SJSA1 (cell line): ENCODE data around the gene RNF150. TPM values are rescaled to one million over a fixed set of nuclear protein-coding genes. Genes with fewer than 3 reads are reported as not detected.
A peak's percentile ranks its signal among the peaks of the same experiment; 100 is the strongest.

Source experiments
- DNase-seq, 2 experiments: peaks; one replicate each; pipeline ENCODE4 v3.0.0-alpha.2; 2015 to 2020; ENCODE audit warnings: low spot score in 2 of 2, low read depth in 1 of 2
- H3K27ac ChIP-seq: fragments of 250-450 bp; sonication (Bioruptor Pico); 2 replicates; pipeline ENCODE4 v1.5.1; 2020; ENCODE audit warnings: mild to moderate bottlenecking, moderate library complexity
- H3K27me3 ChIP-seq: fragments of 250-450 bp; sonication (Bioruptor Pico); replicated peaks from 2 replicates; pipeline ENCODE4 v1.5.1; 2020; ENCODE audit warnings: mild to moderate bottlenecking, moderate library complexity
- H3K36me3 ChIP-seq: fragments of 250-450 bp; sonication (Bioruptor Pico); 2 replicates; pipeline ENCODE4 v1.5.1; 2020; ENCODE audit warnings: mild to moderate bottlenecking
- H3K4me1 ChIP-seq: fragments of 250-450 bp; sonication (Bioruptor Pico); replicated peaks from 2 replicates; pipeline ENCODE4 v1.6.1; 2021; ENCODE audit warnings: mild to moderate bottlenecking
- H3K4me3 ChIP-seq: fragments of 250-450 bp; sonication (Bioruptor Pico); 2 replicates; pipeline ENCODE4 v1.5.1; 2020; ENCODE audit warnings: mild to moderate bottlenecking
- H3K9me3 ChIP-seq: fragments of 250-450 bp; sonication (Bioruptor Pico); replicated peaks from 2 replicates; pipeline ENCODE4 v1.5.1; 2020; ENCODE audit warnings: mild to moderate bottlenecking
- total RNA-seq: library from RNA; depleted of rRNA; stranded (reverse); fragments of >200 nt; shearing (Covaris generic); gene quantifications from 2 replicates; pipeline ENCODE4 v1.2.3, GENCODE V29; 2014

Gene RNF150
- total RNA-seq, 1 experiment from 2014 or later = 6.7 TPM

GRCh38 chr4:141047228-141047884 lies 85.9 kb downstream of the RNF150 start:
- Histone ChIP-seq H3K4me1 (peaks cover 20% of the 10 kb centered on the region), H3K4me3 (no peak overlapping the region), H3K36me3 (no peaks in the 10 kb centered on the region), H3K9me3 (no peaks in the 10 kb centered on the region), H3K27me3 (no peaks in the 10 kb centered on the region), H3K27ac (peak overlapping the region; percentile 36; the same call in 1 of the 2 replicates)
- peak in 1 of 2 experiments; percentile 24 for DNase-seq

- Histone ChIP-seq H3K36me3 (no peaks in the 10 kb centered on the region), H3K27me3 (no peaks in the 10 kb centered on the region), H3K4me3 (no peak overlapping the region), H3K9me3 (no peaks in the 10 kb centered on the region), H3K4me1 (peaks cover 23% of the 10 kb centered on the region), H3K27ac (peak overlapping the region; percentile 36)
- peak; percentile 77 to 80 for DNase-seq
These were observed 87.0 kb downstream of the RNF150 start for GRCh38 chr4:141046255-141046654.

- DNase-seq = no peak
- H3K36me3 ChIP-seq = no peaks in the 10 kb centered on the region
- H3K4me3 ChIP-seq = no peak overlapping the region
- no peak overlapping the region for H3K27ac ChIP-seq
- H3K4me1 ChIP-seq = peaks cover 27% of the 10 kb centered on the region
- H3K27me3 ChIP-seq = no peaks in the 10 kb centered on the region
- no peaks in the 10 kb centered on the region for H3K9me3 ChIP-seq
These were observed 87.4 kb downstream of the RNF150 start for GRCh38 chr4:141045848-141046247.

- Histone ChIP-seq H3K27me3 (no peaks in the 10 kb centered on the region), H3K36me3 (no peaks in the 10 kb centered on the region), H3K4me1 (peaks cover 13% of the 10 kb centered on the region), H3K4me3 (no peak overlapping the region), H3K9me3 (no peaks in the 10 kb centered on the region), H3K27ac (no peak overlapping the region)
- DNase-seq = peak in 1 of 2 experiments; percentile 65
These were observed 92.2 kb downstream of the RNF150 start for GRCh38 chr4:141041021-141041476.

- no peaks in the 10 kb centered on the region for H3K27me3 ChIP-seq
- H3K4me3 ChIP-seq = no peak overlapping the region
- H3K4me1 ChIP-seq = peaks cover 8% of the 10 kb centered on the region
- H3K27ac ChIP-seq = no peak overlapping the region
- H3K9me3 ChIP-seq = no peaks in the 10 kb centered on the region
- DNase-seq = no peak
- no peaks in the 10 kb centered on the region for H3K36me3 ChIP-seq
These were observed 94.1 kb downstream of the RNF150 start for GRCh38 chr4:141039156-141039555.

- no peak overlapping the region for H3K27ac ChIP-seq
- no peaks in the 10 kb centered on the region for H3K9me3 ChIP-seq
- no peak for DNase-seq
- no peaks in the 10 kb centered on the region for H3K27me3 ChIP-seq
- no peak overlapping the region for H3K4me3 ChIP-seq
- no peaks in the 10 kb centered on the region for H3K36me3 ChIP-seq
- peaks cover 8% of the 10 kb centered on the region for H3K4me1 ChIP-seq
These were observed 94.8 kb downstream of the RNF150 start for GRCh38 chr4:141038428-141038827.

GRCh38 chr4:141037446-141037845 lies 95.8 kb downstream of the RNF150 start:
- H3K27ac ChIP-seq = no peak overlapping the region
- DNase-seq = no peak
- no peaks in the 10 kb centered on the region for H3K36me3 ChIP-seq
- H3K4me1 ChIP-seq = peaks cover 8% of the 10 kb centered on the region
- H3K9me3 ChIP-seq = no peaks in the 10 kb centered on the region
- no peak overlapping the region for H3K4me3 ChIP-seq
- H3K27me3 ChIP-seq = no peaks in the 10 kb centered on the region

GRCh38 chr4:141036786-141037185 lies 96.5 kb downstream of the RNF150 start:
- no peak for DNase-seq
- Histone ChIP-seq H3K27ac (no peak overlapping the region), H3K27me3 (no peaks in the 10 kb centered on the region), H3K4me3 (no peak overlapping the region), H3K9me3 (no peaks in the 10 kb centered on the region), H3K4me1 (peaks cover 8% of the 10 kb centered on the region), H3K36me3 (no peaks in the 10 kb centered on the region)

- H3K36me3 ChIP-seq = no peaks in the 10 kb centered on the region
- H3K27ac ChIP-seq = no peak overlapping the region
- H3K27me3 ChIP-seq = no peaks in the 10 kb centered on the region
- DNase-seq = no peak
- no peaks in the 10 kb centered on the region for H3K9me3 ChIP-seq
- H3K4me3 ChIP-seq = no peak overlapping the region
- peaks cover under 1% of the 10 kb centered on the region for H3K4me1 ChIP-seq
These were observed 97.3 kb downstream of the RNF150 start for GRCh38 chr4:141035920-141036319.

GRCh38 chr4:141028024-141028529 lies 105.2 kb downstream of the RNF150 start:
- no peak for DNase-seq
- H3K4me3 ChIP-seq = no peak overlapping the region
- no peaks in the 10 kb centered on the region for H3K9me3 ChIP-seq
- no peaks in the 10 kb centered on the region for H3K27me3 ChIP-seq
- H3K4me1 ChIP-seq = peaks cover 5% of the 10 kb centered on the region; the same call in 1 of the 2 replicates
- H3K27ac ChIP-seq = no peak overlapping the region
- no peaks in the 10 kb centered on the region for H3K36me3 ChIP-seq

- Histone ChIP-seq H3K36me3 (no peaks in the 10 kb centered on the region), H3K4me3 (no peak overlapping the region), H3K9me3 (no peaks in the 10 kb centered on the region), H3K27ac (no peak overlapping the region), H3K27me3 (no peaks in the 10 kb centered on the region), H3K4me1 (peaks cover 5% of the 10 kb centered on the region; the same call in 1 of the 2 replicates)
- DNase-seq = no peak
These were observed 105.8 kb downstream of the RNF150 start for GRCh38 chr4:141027421-141027820.

GRCh38 chr4:141026900-141027299 lies 106.4 kb downstream of the RNF150 start:
- no peak overlapping the region for H3K27ac ChIP-seq
- H3K4me1 ChIP-seq = peaks cover 5% of the 10 kb centered on the region; the same call in 1 of the 2 replicates
- H3K36me3 ChIP-seq = no peaks in the 10 kb centered on the region
- no peak overlapping the region for H3K4me3 ChIP-seq
- H3K27me3 ChIP-seq = no peaks in the 10 kb centered on the region
- no peak for DNase-seq
- no peaks in the 10 kb centered on the region for H3K9me3 ChIP-seq

GRCh38 chr4:141023051-141023450 lies 110.2 kb downstream of the RNF150 start:
- Histone ChIP-seq H3K4me3 (no peak overlapping the region), H3K4me1 (peaks cover 15% of the 10 kb centered on the region), H3K36me3 (no peaks in the 10 kb centered on the region), H3K27ac (no peak overlapping the region), H3K9me3 (no peaks in the 10 kb centered on the region), H3K27me3 (no peaks in the 10 kb centered on the region)
- DNase-seq = no peak

GRCh38 chr4:141022111-141022695 lies 111.1 kb downstream of the RNF150 start:
- Histone ChIP-seq H3K27ac (no peak overlapping the region), H3K36me3 (no peaks in the 10 kb centered on the region), H3K27me3 (no peaks in the 10 kb centered on the region), H3K4me1 (peaks cover 14% of the 10 kb centered on the region), H3K4me3 (no peak overlapping the region), H3K9me3 (no peaks in the 10 kb centered on the region)
- no peak for DNase-seq
